ENCODE data around the gene TEX28. TPM values are rescaled to one million over a fixed set of nuclear protein-coding genes. Genes with fewer than 3 reads are reported as not detected.

Gene TEX28
- total RNA-seq, 1 experiment from 2014 or later, result not detected

GRCh38 chrX:154313147-154313546 is 18.2 kb upstream of the TEX28 start:
- Histone ChIP-seq H2AFZ (no peak overlapping the region), H3K36me3 (ENCODE audit: low read depth) (no peaks in the 10 kb centered on the region), H3K4me1 (replicated peaks; ENCODE audit: insufficient read depth) (no peaks in the 10 kb centered on the region), H3K79me2 (ENCODE audit: low read depth) (no peaks in the 10 kb centered on the region), H3K27ac (no peak overlapping the region), H4K20me1 (ENCODE audit: insufficient read depth) (no peaks in the 10 kb centered on the region), H3F3A (ENCODE audit: insufficient read depth, low read depth) (no peaks in the 10 kb centered on the region; the same call in 1 of the 2 replicates), H3K4me3 (no peak overlapping the region), H3K9me3 (ENCODE audit: insufficient read depth, low read depth) (no peaks in the 10 kb centered on the region), H3K4me2 (no peak overlapping the region), H3K27me3 (ENCODE audit: insufficient read depth, low read depth) (no peaks in the 10 kb centered on the region), H3K9me2 (ENCODE audit: insufficient read depth) (no peaks in the 10 kb centered on the region)
- TF ChIP-seq CTCF (conservative IDR thresholded peaks at IDR 0.05) (no peak), EZH2 (IDR thresholded peaks at IDR 0.05; ENCODE audit: low read depth) (no peak)
- intact Hi-C loops (cut with micrococcal nuclease; ENCODE audit: unreplicated experiment), result no loop called here
- ChIA-PET CTCF (interaction anchor here (0.7 to 1.1 kb wide), 2 partner anchors 172 to 247 kb away, joined by 3 to 5 read pairs; no protein-coding TSS in a partner anchor), POLR2A (ENCODE audit: unreplicated experiment) (no interaction called here)
- no TSS peak for BruUV-seq (replicated peaks)
- DNase-seq, result no peak

- H3K27me3 ChIP-seq (ENCODE audit: insufficient read depth, low read depth), result no peaks in the 10 kb centered on the region
- intact Hi-C loops (cut with micrococcal nuclease; ENCODE audit: unreplicated experiment), result no loop called here
These were observed 17.2 kb upstream of the TEX28 start for GRCh38 chrX:154312116-154312515.

GRCh38 chrX:154310616-154311536 is 16.0 kb upstream of the TEX28 start:
- Histone ChIP-seq H3K27me3 (ENCODE audit: insufficient read depth, low read depth) (no peaks in the 10 kb centered on the region), H3F3A (ENCODE audit: insufficient read depth, low read depth) (no peaks in the 10 kb centered on the region; the same call in 1 of the 2 replicates), H3K9me3 (ENCODE audit: insufficient read depth, low read depth) (no peaks in the 10 kb centered on the region), H4K20me1 (ENCODE audit: insufficient read depth) (no peaks in the 10 kb centered on the region), H3K4me2 (no peak overlapping the region), H3K4me1 (replicated peaks; ENCODE audit: insufficient read depth) (no peaks in the 10 kb centered on the region), H3K9me2 (ENCODE audit: insufficient read depth) (no peaks in the 10 kb centered on the region), H3K79me2 (ENCODE audit: low read depth) (no peaks in the 10 kb centered on the region), H2AFZ (no peak overlapping the region), H3K4me3 (no peak overlapping the region), H3K27ac (no peak overlapping the region), H3K36me3 (ENCODE audit: low read depth) (no peaks in the 10 kb centered on the region)
- POLR2A ChIA-PET (ENCODE audit: unreplicated experiment), result interaction anchor here (0.6 kb wide), 1 partner anchor 172 kb away, joined by 3 read pairs; no protein-coding TSS in a partner anchor
- CTCF ChIA-PET, result no interaction called here
- BruUV-seq (replicated peaks), result no TSS peak
- DNase-seq, result no peak
- intact Hi-C loops (cut with micrococcal nuclease; ENCODE audit: unreplicated experiment), result no loop called here
- TF ChIP-seq EZH2 (IDR thresholded peaks at IDR 0.05; ENCODE audit: low read depth) (no peak), CTCF (conservative IDR thresholded peaks at IDR 0.05) (no peak)

More at GRCh38 chrX:154312116-154312515, 17.2 kb upstream of the TEX28 start:
- Histone ChIP-seq H3K36me3 (ENCODE audit: low read depth) (no peaks in the 10 kb centered on the region), H3F3A (ENCODE audit: insufficient read depth, low read depth) (no peaks in the 10 kb centered on the region; the same call in 1 of the 2 replicates), H3K9me2 (ENCODE audit: insufficient read depth) (no peaks in the 10 kb centered on the region), H3K4me3 (no peak overlapping the region), H2AFZ (no peak overlapping the region), H3K4me1 (replicated peaks; ENCODE audit: insufficient read depth) (no peaks in the 10 kb centered on the region), H3K9me3 (ENCODE audit: insufficient read depth, low read depth) (no peaks in the 10 kb centered on the region), H3K4me2 (no peak overlapping the region), H3K79me2 (ENCODE audit: low read depth) (no peaks in the 10 kb centered on the region), H4K20me1 (ENCODE audit: insufficient read depth) (no peaks in the 10 kb centered on the region), H3K27ac (no peak overlapping the region)
- POLR2A ChIA-PET (ENCODE audit: unreplicated experiment), result no interaction called here
- no TSS peak for BruUV-seq (replicated peaks)
- DNase-seq, result no peak
- TF ChIP-seq CTCF (conservative IDR thresholded peaks at IDR 0.05), result no peak
- TF ChIP-seq EZH2 (IDR thresholded peaks at IDR 0.05; ENCODE audit: low read depth), result no peak
- CTCF ChIA-PET, result no interaction called here
